Activated naive CD8-positive, alpha-beta T cell treated with anti-CD3 and anti-CD28 coated beads, Interleukin-2, amount 10 ng/mL, durations not matched to agents 7 days and 5 days (primary cell): ENCODE data around the gene ARHGEF10L. TPM values are rescaled to one million over a fixed set of nuclear protein-coding genes. Genes with fewer than 3 reads are reported as not detected.
"Not testable (repeated sequence)": the region's sequence is repeated elsewhere in the genome, so short reads cannot be mapped to it uniquely, and the experiment has no call there.

Experiments used
- ATAC-seq: fragments of 150-1000 bp; cut with Tn5 transposase; one replicate; pipeline ENCODE4 v1.10.0; 2021; ENCODE audit warnings: low read depth, moderate library complexity
- POLR2A ChIA-PET: fragments of 350-600 bp; sonication (Branson Sonifier 250); formaldehyde crosslinking; loops from one replicate; lab custom pipeline; 2021; ENCODE audit warnings: antibody characterized with exemption; lab: Charles Lee
- DNase-seq: peaks from one replicate; pipeline ENCODE4 v3.0.0; 2021
- H3K27ac Mint-ChIP-seq: one replicate; pipeline ENCODE4 v1.8.0; 2022; ENCODE audit warnings: mild to moderate bottlenecking, mixed read lengths
- H3K27me3 Mint-ChIP-seq: one replicate; pipeline ENCODE4 v1.8.0; 2022; ENCODE audit warnings: mild to moderate bottlenecking, moderate library complexity, mixed read lengths
- H3K36me3 Mint-ChIP-seq: one replicate; pipeline ENCODE4 v1.8.0; 2021; ENCODE audit warnings: mild to moderate bottlenecking, mixed read lengths
- H3K4me1 Mint-ChIP-seq: one replicate; pipeline ENCODE4 v1.8.0; 2021; ENCODE audit warnings: mixed read lengths
- H3K4me3 Mint-ChIP-seq: one replicate; pipeline ENCODE4 v1.8.0; 2022; ENCODE audit warnings: mild to moderate bottlenecking, moderate library complexity, mixed read lengths
- H3K9me3 Mint-ChIP-seq: one replicate; pipeline ENCODE4 v1.8.0; 2021; ENCODE audit warnings: mixed read lengths
- total RNA-seq, 2 experiments: library from RNA; stranded (reverse); gene quantifications; one replicate each; pipeline ENCODE4 v1.2.3, GENCODE V29; 2021

ARHGEF10L gene
- under 1 TPM; 0.39 to 0.48 TPM for total RNA-seq

DNA sequence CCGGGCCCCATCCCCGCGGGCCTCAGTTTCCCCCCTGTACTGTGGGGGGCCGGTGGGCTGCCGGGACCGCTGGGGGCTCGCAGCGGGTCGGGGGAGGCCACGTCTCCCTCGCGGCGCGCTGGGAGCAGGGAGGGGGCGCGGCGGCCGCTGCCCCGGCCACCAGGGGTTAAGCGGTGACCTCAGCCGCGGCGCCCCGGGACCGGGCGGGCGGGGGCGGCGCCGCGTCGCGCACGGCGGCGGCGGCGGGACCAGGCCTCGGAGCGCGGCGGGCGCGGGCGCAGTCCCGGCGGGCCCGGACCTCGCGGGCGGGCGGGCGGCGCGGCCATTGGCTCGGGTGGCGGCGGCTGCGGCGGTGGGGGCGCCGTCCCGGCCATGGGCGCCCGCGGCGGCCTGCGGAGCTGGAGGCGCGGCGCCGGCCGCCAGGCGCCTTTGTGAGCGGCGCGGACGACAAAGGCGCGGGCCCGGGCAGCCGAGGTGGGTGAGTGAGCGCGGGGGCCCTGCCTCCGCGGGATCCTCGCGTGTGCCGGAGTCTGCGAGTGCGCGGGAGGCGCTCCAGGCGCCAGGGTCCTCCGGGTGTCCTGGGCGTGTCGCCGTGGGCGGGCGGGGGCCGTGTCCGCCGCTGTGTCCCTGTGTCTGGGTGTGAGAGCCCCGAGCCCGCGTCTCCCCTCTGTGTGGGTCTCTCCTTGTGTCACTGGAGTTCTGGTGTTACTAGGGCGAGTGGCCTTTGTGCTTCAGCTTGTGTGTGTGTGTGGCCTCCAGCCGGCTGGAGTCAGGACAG, at the start of gene ARHGEF10L:
ARHGEF10L (plus strand) TSS at position 222 of the 778 bp plus-strand sequence. CDS start 40,898 bp downstream, outside the sequence.
- Mint-ChIP-seq H3K4me3 (peak within 1 kb of the TSS; percentile 56), H3K4me1 (peaks cover 8% of the 10 kb centered on the region), H3K27ac (no peak within 1 kb of the TSS), H3K36me3 (no peaks in the 10 kb centered on the region), H3K27me3 (peaks cover 44% of the 10 kb centered on the region), H3K9me3 (no peaks in the 10 kb centered on the region)
- ATAC-seq (peak; percentile 42), DNase-seq (no peak)
- POLR2A ChIA-PET: interaction anchor here (0.6 kb wide), 1 partner anchor 71 kb away, joined by 3 read pairs; no protein-coding TSS in a partner anchor

DNA sequence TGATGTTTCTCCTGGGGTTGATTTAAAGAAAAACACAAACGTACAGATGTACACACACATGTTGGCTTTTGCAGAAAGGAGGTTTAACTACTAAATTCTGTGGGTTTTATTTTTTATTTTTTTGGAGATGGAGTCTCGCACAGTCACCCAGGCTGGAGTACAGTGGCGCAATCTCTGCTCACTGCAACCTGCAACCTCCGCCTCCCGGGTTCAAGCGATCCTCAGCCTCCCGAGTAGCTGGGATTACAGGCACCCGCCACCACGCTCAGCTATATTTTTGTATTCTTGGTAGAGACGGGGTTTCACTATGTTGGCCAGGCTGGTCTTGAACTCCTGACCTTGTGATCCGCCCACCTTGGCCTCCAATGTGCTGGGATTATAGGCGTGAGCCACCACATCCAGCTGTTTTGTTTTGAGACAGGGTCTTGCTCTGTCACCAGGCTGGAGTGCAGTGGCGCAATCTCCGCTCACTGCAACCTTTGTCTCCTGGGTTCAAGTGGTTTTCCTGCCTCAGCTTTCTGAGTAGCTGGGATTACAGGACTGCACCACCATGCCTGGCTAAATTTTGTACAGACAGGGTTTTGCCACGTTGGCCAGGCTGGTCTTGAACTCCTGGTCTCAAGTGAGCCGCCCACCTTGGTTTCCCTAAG, 49.6 kb upstream of the ARHGEF10L start:
- H3K4me1 Mint-ChIP-seq, ATAC-seq, H3K27me3 Mint-ChIP-seq, POLR2A ChIA-PET, H3K27ac Mint-ChIP-seq, DNase-seq, H3K4me3 Mint-ChIP-seq, H3K36me3 Mint-ChIP-seq, H3K9me3 Mint-ChIP-seq: not testable (repeated sequence)

DNA sequence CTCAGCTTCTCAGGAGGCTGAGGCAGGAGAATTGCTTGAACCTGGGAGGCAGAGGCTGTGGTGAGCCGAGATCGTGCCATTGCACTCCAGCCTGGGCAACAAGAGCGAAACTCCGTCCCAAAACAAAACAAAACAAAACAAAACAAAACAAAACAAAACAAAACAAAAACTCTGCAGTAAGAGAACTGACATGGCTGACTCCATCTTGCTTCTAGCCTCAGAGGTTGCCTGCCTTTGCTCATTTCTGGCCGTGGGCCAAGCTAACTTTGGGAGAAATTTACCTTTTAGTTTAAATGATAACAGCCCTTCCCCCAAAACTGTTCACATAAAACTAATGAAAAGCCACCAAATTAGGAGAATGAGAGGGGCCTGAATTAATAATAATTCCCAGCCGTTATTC, 48.8 kb upstream of the ARHGEF10L start:
- H3K9me3 Mint-ChIP-seq, H3K27ac Mint-ChIP-seq, POLR2A ChIA-PET, H3K4me3 Mint-ChIP-seq, ATAC-seq, H3K4me1 Mint-ChIP-seq, DNase-seq, H3K36me3 Mint-ChIP-seq, H3K27me3 Mint-ChIP-seq: not testable (repeated sequence)

DNA sequence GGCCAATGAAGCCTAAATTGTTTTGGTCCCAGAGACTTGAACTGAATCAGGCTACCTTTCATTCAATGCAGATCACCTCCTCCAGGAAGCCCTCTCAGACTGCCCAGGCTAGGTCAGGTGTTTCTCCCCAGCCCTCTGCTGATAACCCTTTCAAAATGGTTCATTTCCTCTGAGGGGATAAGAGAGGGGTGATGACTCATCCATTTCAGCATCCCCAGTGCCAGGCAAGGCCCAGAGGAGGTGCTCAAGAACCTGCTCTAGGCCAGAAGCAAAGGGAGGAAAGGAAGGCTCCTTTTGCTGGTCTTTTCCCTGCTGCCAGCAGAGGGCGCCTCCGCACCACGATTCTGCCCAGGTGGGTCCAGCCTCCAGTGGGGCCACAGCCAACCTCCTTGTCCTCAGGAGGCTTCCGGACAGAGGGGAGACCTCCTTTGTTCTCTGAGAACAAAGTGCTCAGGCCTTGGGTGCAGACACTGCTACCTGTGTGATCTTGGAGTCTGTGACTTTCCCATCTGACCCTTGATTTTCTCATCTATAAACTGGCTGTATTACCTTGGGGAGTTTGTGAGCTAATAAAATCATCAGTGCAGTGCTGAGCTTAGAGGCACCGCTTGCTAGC, 45.3 kb upstream of the ARHGEF10L start:
- ATAC-seq (peak; percentile 94), DNase-seq (peak; percentile 76)
- no peak overlapping the region for H3K4me3 Mint-ChIP-seq
- H3K9me3 Mint-ChIP-seq: no peaks in the 10 kb centered on the region
- POLR2A ChIA-PET: no interaction called here
- H3K27ac Mint-ChIP-seq: no peak overlapping the region
- no peaks in the 10 kb centered on the region for H3K4me1 Mint-ChIP-seq
- H3K27me3 Mint-ChIP-seq: peaks cover 9% of the 10 kb centered on the region
- no peaks in the 10 kb centered on the region for H3K36me3 Mint-ChIP-seq

GRCh38 chr1:17496419-17496818, 43.1 kb upstream of the ARHGEF10L start:
- POLR2A ChIA-PET: interaction anchor here (0.7 kb wide), 1 partner anchor 11 kb away, joined by 3 read pairs; no protein-coding TSS in a partner anchor
- peaks cover 18% of the 10 kb centered on the region for H3K27me3 Mint-ChIP-seq
- H3K4me3 Mint-ChIP-seq: no peak overlapping the region
- no peak overlapping the region for H3K27ac Mint-ChIP-seq
- no peaks in the 10 kb centered on the region for H3K36me3 Mint-ChIP-seq
- no peak for ATAC-seq
- H3K4me1 Mint-ChIP-seq: no peaks in the 10 kb centered on the region
- no peak for DNase-seq
- H3K9me3 Mint-ChIP-seq: no peaks in the 10 kb centered on the region

GRCh38 chr1:17498214-17498613, 41.3 kb upstream of the ARHGEF10L start:
- Mint-ChIP-seq H3K4me3 (no peak overlapping the region), H3K27ac (no peak overlapping the region), H3K27me3 (peaks cover 14% of the 10 kb centered on the region), H3K4me1 (peaks cover 3% of the 10 kb centered on the region), H3K9me3 (no peaks in the 10 kb centered on the region), H3K36me3 (no peaks in the 10 kb centered on the region)
- DNase-seq (no peak), ATAC-seq (no peak)
- POLR2A ChIA-PET: no interaction called here

DNA sequence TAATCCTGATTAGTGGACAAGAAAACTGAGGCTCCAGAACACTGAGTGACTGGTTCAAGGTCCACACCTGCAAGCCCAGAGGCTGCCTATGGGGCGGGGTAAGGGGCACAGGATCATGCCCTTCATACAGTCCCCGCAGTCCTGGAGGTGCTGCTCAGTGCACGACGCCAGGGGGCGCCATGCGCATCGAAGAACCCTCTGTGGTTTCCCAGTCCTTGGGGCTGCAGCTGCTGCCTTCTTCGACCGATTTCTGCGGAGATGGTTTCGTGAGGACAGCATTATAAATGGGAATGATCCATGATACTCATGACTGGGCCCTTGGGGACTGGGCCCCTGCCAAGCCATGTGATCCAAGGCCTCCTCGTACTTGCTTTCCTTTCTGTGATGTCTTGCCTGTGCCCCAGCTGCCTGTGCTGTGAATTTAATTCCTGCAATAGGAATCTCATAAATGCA, 37.1 kb upstream of the ARHGEF10L start:
- Mint-ChIP-seq H3K27me3 (peaks cover 14% of the 10 kb centered on the region), H3K36me3 (no peaks in the 10 kb centered on the region), H3K27ac (no peak overlapping the region), H3K4me3 (no peak overlapping the region), H3K4me1 (peaks cover 3% of the 10 kb centered on the region), H3K9me3 (no peaks in the 10 kb centered on the region)
- POLR2A ChIA-PET: no interaction called here
- DNase-seq: peak; percentile 79
- peak; percentile 81 for ATAC-seq

GRCh38 chr1:17503146-17503545, 36.4 kb upstream of the ARHGEF10L start:
- Mint-ChIP-seq H3K27ac (no peak overlapping the region), H3K4me1 (peaks cover 3% of the 10 kb centered on the region), H3K36me3 (no peaks in the 10 kb centered on the region), H3K9me3 (no peaks in the 10 kb centered on the region), H3K27me3 (peaks cover 14% of the 10 kb centered on the region), H3K4me3 (no peak overlapping the region)
- DNase-seq: no peak
- POLR2A ChIA-PET: no interaction called here
- ATAC-seq: no peak

- H3K9me3 Mint-ChIP-seq, H3K36me3 Mint-ChIP-seq, DNase-seq, POLR2A ChIA-PET, H3K4me1 Mint-ChIP-seq, H3K27me3 Mint-ChIP-seq, H3K27ac Mint-ChIP-seq, ATAC-seq, H3K4me3 Mint-ChIP-seq: not testable (repeated sequence)
These were observed 32.3 kb upstream of the ARHGEF10L start for GRCh38 chr1:17507200-17507599.

GRCh38 chr1:17507915-17508314, 31.6 kb upstream of the ARHGEF10L start:
- ATAC-seq (no peak), DNase-seq (no peak)
- H3K27ac Mint-ChIP-seq: no peak overlapping the region
- no peaks in the 10 kb centered on the region for H3K36me3 Mint-ChIP-seq
- H3K27me3 Mint-ChIP-seq: no peaks in the 10 kb centered on the region
- no peaks in the 10 kb centered on the region for H3K9me3 Mint-ChIP-seq
- H3K4me3 Mint-ChIP-seq: no peak overlapping the region
- no peaks in the 10 kb centered on the region for H3K4me1 Mint-ChIP-seq
- POLR2A ChIA-PET: no interaction called here

DNA sequence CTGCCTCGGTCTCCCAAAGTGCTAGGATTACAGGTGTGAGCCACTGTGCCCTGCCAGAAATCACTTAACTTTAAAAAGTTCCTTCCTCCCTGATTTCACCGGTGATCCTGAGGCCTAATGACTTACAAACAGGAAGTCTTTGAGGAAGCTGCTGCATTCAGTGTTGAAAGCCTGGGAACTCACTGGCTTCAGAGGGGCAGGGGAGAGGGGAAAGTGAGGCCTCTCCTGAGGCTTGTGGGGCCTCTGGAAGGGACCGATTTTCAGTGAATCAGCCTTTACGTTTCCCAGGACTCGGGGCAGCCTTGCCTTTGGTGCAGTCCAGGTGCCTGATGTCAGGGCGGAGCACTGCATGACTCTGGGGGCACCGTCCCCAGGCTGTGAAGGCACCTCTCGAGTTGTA, 30.1 kb upstream of the ARHGEF10L start:
- POLR2A ChIA-PET: no interaction called here
- Mint-ChIP-seq H3K4me1 (no peaks in the 10 kb centered on the region), H3K4me3 (no peak overlapping the region), H3K27me3 (peaks cover 4% of the 10 kb centered on the region), H3K36me3 (no peaks in the 10 kb centered on the region), H3K9me3 (no peaks in the 10 kb centered on the region), H3K27ac (no peak overlapping the region)
- ATAC-seq (no peak), DNase-seq (no peak)

GRCh38 chr1:17510138-17510537, 29.4 kb upstream of the ARHGEF10L start:
- no peaks in the 10 kb centered on the region for H3K9me3 Mint-ChIP-seq
- no peak for DNase-seq
- no peak overlapping the region for H3K4me3 Mint-ChIP-seq
- POLR2A ChIA-PET: no interaction called here
- ATAC-seq: no peak
- H3K36me3 Mint-ChIP-seq: no peaks in the 10 kb centered on the region
- H3K27ac Mint-ChIP-seq: no peak overlapping the region
- H3K4me1 Mint-ChIP-seq: no peaks in the 10 kb centered on the region
- H3K27me3 Mint-ChIP-seq: peaks cover 4% of the 10 kb centered on the region

GRCh38 chr1:17511188-17511587, 28.3 kb upstream of the ARHGEF10L start:
- DNase-seq (no peak), ATAC-seq (no peak)
- Mint-ChIP-seq H3K27me3 (peaks cover 9% of the 10 kb centered on the region), H3K27ac (no peak overlapping the region), H3K36me3 (no peaks in the 10 kb centered on the region), H3K4me3 (no peak overlapping the region), H3K9me3 (no peaks in the 10 kb centered on the region), H3K4me1 (no peaks in the 10 kb centered on the region)
- POLR2A ChIA-PET: no interaction called here
